Mesodermal cell (in vitro differentiated cells): ENCODE measurements around the gene SLC25A20. TPM values are rescaled to one million over a fixed set of nuclear protein-coding genes. Genes with fewer than 3 reads are reported as not detected.

Experiments
- H3K27ac ChIP-seq: 2 replicates; pipeline ENCODE4 v1.7.0; 2013; ENCODE audit warnings: mild to moderate bottlenecking, low read depth, low read length, moderate library complexity; ENCODE audit not compliant: severe bottlenecking
- H3K36me3 ChIP-seq: 2 replicates; pipeline ENCODE4 v1.7.1; 2013; ENCODE audit warnings: mild to moderate bottlenecking, low read length, moderate library complexity; ENCODE audit not compliant: control insufficient read depth, insufficient read depth
- H3K4me1 ChIP-seq: one replicate; pipeline ENCODE4 v1.7.1; 2013; ENCODE audit warnings: mild to moderate bottlenecking, low read length; ENCODE audit not compliant: insufficient read depth, control insufficient read depth, poor library complexity, severe bottlenecking
- H3K4me3 ChIP-seq: 2 replicates; pipeline ENCODE4 v1.7.0; 2013; ENCODE audit warnings: low read length, control low read depth, mild to moderate bottlenecking; ENCODE audit not compliant: insufficient read depth, poor library complexity, severe bottlenecking; ENCODE audit errors: extremely low read depth
- H3K9me3 ChIP-seq: 2 replicates; pipeline ENCODE4 v1.7.1; 2013; ENCODE audit warnings: mild to moderate bottlenecking, low read length, moderate library complexity; ENCODE audit not compliant: control insufficient read depth
- WGBS, 2 experiments: methylation state at CpG; one replicate each; pipeline ENCODE4 v1.1.5; 2013; ENCODE audit warnings: missing lambda C conversion rate in 2 of 2; ENCODE audit not compliant: insufficient coverage in 2 of 2; 5-methylcytosine and 5-hydroxymethylcytosine counted together
- polyA plus RNA-seq, 2 experiments: library from polyadenylated mRNA; stranded (reverse); fragments of 50-300 nt; gene quantifications; one replicate each; pipeline ENCODE4 v1.2.3, GENCODE V29; 2013

Gene SLC25A20, protein sequence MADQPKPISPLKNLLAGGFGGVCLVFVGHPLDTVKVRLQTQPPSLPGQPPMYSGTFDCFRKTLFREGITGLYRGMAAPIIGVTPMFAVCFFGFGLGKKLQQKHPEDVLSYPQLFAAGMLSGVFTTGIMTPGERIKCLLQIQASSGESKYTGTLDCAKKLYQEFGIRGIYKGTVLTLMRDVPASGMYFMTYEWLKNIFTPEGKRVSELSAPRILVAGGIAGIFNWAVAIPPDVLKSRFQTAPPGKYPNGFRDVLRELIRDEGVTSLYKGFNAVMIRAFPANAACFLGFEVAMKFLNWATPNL
- polyA plus RNA-seq (2013, experiment 1 of 2), result 9.3 TPM
- 12.5 TPM for polyA plus RNA-seq (2013, experiment 2 of 2)

DNA sequence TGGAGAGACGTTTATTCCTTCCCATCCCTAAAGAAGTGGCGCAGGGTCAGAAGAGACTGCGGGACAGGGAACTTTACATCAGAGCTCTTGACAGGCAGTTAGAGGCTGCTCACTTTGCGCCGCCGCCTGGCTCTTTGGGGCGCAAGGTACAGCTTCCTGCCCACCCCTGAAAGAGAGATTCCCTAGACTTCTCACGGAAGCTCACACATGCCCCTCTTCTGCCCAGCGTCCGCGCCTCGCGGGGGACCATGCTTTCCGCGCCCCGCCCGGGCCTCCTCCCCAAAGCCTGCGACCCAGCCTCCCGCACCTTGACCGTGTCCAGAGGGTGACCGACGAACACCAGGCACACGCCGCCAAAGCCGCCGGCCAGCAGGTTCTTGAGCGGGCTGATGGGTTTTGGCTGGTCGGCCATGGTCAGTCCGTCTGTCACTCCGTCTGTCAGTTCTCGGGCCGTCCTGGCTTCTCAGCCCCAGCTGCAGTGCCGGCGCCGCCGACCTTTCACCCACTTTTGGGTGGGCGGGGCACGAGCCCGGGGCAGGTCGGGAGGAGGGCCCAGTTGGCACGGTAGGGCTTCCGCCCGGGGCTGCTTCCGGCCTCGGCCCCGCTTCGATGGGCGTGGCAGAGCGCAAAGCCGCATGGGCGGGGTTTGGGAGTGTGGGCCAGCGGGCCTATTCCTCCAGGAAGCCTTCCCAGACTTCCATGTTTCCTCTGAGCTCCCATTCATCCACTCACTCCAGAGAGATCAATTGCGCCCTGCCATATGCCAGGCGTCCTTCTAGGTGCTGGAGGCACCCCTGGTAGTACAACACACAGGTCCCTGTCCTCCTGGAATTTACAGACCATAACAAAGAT is at the start of gene SLC25A20:
Gene SLC25A20 (minus strand): TSS at position 500 of the 852 bp plus-strand sequence. CDS start 88 bp downstream, at position 412.
- H3K36me3 ChIP-seq, result no peaks in the 10 kb centered on the region
- peak within 1 kb of the TSS; percentile 54 for H3K4me3 ChIP-seq
- H3K27ac ChIP-seq, result peak within 1 kb of the TSS; percentile 13
- H3K9me3 ChIP-seq, result no peaks in the 10 kb centered on the region
- H3K4me1 ChIP-seq, result no peaks in the 10 kb centered on the region
- WGBS, 2 experiments, result 5 to 6% methylated on average over 37 to 41 of the region's 54 CpGs

GRCh38 chr3:48945891-48946549 is 47.3 kb upstream of the SLC25A20 start:
- Histone ChIP-seq H3K4me3 (no peak overlapping the region), H3K36me3 (peaks cover 33% of the 10 kb centered on the region), H3K27ac (no peak overlapping the region), H3K4me1 (no peaks in the 10 kb centered on the region), H3K9me3 (no peaks in the 10 kb centered on the region)
- 95 to 100% methylated on average over 4 of the region's 4 CpGs for WGBS, 2 experiments

- Histone ChIP-seq H3K9me3 (no peaks in the 10 kb centered on the region), H3K4me1 (no peaks in the 10 kb centered on the region), H3K27ac (no peak overlapping the region), H3K36me3 (peaks cover 33% of the 10 kb centered on the region), H3K4me3 (no peak overlapping the region)
- WGBS, 2 experiments, result 100% methylated on average over 1 to 2 of the region's 2 CpGs
Observed at GRCh38 chr3:48945432-48945831, 46.8 kb upstream of the SLC25A20 start.

GRCh38 chr3:48938689-48939088 is 40.0 kb upstream of the SLC25A20 start:
- 100% methylated on average over 2 of the region's 3 CpGs; no CpG with 5 or more reads in 1 of the 2 experiments for WGBS, 2 experiments
- H3K27ac ChIP-seq, result no peak overlapping the region
- H3K36me3 ChIP-seq, result peaks cover 51% of the 10 kb centered on the region
- no peak overlapping the region for H3K4me3 ChIP-seq
- no peaks in the 10 kb centered on the region for H3K4me1 ChIP-seq
- no peaks in the 10 kb centered on the region for H3K9me3 ChIP-seq

DNA sequence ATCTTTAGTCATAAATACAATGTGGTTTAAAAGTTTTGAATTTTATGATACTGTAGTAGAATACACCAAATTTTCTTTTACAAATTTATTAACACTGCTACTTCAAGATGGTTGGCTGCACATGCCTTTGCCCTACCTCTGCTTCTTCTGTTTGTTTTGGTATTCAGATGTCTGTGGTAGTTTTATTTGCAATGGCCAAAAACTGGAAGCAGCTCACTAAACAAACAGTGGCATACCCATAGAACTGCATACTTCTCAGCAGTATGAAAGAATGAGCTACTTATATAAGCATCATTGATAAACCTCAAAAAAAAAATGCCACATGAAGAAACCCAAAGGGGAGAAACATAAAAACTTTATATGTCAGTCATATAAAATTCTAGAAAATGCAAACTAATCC is 39.5 kb upstream of the SLC25A20 start:
- Histone ChIP-seq H3K4me3 (no peak overlapping the region), H3K27ac (no peak overlapping the region), H3K4me1 (no peaks in the 10 kb centered on the region), H3K9me3 (no peaks in the 10 kb centered on the region), H3K36me3 (peaks cover 51% of the 10 kb centered on the region)

DNA sequence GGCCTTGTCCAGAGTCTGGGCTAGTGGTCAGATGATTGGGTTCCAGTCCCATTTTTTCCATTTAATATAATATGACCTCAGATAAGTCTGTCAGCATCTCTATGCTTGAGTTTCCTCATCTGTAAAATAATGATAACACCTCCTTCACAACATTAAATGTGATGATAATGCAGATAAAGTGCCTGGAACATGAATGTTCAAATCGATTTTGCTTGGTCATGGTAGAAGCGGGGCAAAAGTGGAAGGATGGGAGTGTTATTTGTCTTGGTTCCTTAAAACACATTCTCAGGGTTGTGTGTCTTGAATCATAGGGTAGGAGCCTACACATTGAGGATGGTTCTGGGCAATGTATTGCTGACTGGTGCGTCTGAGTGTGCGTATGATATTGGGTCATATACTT is 36.8 kb upstream of the SLC25A20 start:
- H3K36me3 ChIP-seq, result peaks cover 73% of the 10 kb centered on the region

DNA sequence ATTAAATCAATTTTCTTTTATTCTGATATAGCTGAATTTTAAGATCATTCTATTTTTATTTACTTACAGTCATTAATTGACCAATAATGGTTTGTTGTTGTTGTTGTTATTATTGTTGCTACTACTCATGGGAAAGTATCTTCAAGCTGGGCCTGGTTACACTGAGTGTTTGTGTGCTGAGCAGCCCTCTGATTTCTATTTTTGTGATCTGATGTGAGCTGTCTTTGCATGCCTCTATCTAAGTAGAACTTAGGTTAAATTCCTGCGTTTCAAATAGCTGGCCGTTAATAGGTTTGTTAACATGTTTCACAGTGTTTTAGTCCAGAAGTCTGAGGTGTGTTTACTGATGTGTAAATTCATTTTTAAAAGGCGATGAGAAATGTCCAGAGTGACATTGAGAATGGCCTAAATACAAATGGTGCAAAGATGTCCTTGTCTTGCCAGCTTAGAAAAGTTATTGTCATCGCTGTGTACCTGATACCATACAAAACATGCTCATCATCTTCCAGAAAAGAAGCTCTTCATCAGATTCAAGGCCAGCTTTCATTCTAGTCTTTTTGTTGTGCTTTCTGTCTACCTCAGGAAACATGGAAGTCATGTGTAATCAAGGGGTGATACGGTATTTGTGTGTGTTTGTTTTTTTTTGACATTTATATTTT is 35.8 kb upstream of the SLC25A20 start:
- Histone ChIP-seq H3K27ac (no peak overlapping the region), H3K4me1 (peaks cover 2% of the 10 kb centered on the region), H3K4me3 (no peak overlapping the region), H3K9me3 (no peaks in the 10 kb centered on the region), H3K36me3 (peaks cover 83% of the 10 kb centered on the region)
- 92 to 100% methylated on average over 4 of the region's 5 CpGs for WGBS, 2 experiments

More for the DNA sequence above, 36.8 kb upstream of the SLC25A20 start:
- no peaks in the 10 kb centered on the region for H3K9me3 ChIP-seq
- WGBS, 2 experiments, result 94 to 100% methylated on average over 1 to 2 of the region's 4 CpGs
- H3K4me3 ChIP-seq, result no peak overlapping the region
- no peak overlapping the region for H3K27ac ChIP-seq
- H3K4me1 ChIP-seq, result no peaks in the 10 kb centered on the region

GRCh38 chr3:48931944-48932580 is 33.4 kb upstream of the SLC25A20 start:
- 83% methylated on average over 1 of the region's 1 CpG for WGBS, 2 experiments
- H3K36me3 ChIP-seq, result peaks cover 89% of the 10 kb centered on the region
- H3K4me3 ChIP-seq, result no peak overlapping the region
- H3K4me1 ChIP-seq, result peaks cover 20% of the 10 kb centered on the region
- H3K27ac ChIP-seq, result no peak overlapping the region
- no peaks in the 10 kb centered on the region for H3K9me3 ChIP-seq

DNA sequence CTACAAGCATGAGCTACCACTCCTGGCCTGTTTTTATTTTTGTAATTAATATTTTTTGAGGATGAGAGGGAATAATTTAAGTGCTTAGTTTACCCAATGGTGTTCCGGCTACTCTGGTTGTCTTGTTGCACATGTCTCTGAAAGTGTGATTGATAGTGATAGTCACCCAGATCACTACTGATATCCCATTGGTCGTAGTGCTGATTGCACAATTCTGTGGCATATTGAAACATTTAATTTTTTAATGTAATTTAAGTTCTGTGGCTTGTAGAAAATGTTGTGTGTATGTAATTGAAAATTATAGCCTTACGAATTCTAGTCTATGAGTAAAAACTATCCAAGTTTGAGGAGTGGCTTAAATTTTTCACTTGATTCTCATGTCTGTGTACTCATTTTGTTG is 31.9 kb upstream of the SLC25A20 start:
- Histone ChIP-seq H3K4me3 (no peak overlapping the region), H3K4me1 (peaks cover 22% of the 10 kb centered on the region), H3K27ac (no peak overlapping the region), H3K9me3 (no peaks in the 10 kb centered on the region), H3K36me3 (peaks cover 89% of the 10 kb centered on the region)
- WGBS, 2 experiments, result 83 to 86% methylated on average over 1 to 2 of the region's 3 CpGs
